HG03342 (cell line): ENCODE results near the gene TDP2.

ENCODE experiments used
- ATAC-seq: cut with Tn5 transposase; IDR thresholded peaks from one replicate; pipeline ENCODE4 v1.9.1; 2021; ENCODE audit warnings: mild to moderate bottlenecking, moderate library complexity; ENCODE audit not compliant: unreplicated experiment

The TDP2 gene

DNA sequence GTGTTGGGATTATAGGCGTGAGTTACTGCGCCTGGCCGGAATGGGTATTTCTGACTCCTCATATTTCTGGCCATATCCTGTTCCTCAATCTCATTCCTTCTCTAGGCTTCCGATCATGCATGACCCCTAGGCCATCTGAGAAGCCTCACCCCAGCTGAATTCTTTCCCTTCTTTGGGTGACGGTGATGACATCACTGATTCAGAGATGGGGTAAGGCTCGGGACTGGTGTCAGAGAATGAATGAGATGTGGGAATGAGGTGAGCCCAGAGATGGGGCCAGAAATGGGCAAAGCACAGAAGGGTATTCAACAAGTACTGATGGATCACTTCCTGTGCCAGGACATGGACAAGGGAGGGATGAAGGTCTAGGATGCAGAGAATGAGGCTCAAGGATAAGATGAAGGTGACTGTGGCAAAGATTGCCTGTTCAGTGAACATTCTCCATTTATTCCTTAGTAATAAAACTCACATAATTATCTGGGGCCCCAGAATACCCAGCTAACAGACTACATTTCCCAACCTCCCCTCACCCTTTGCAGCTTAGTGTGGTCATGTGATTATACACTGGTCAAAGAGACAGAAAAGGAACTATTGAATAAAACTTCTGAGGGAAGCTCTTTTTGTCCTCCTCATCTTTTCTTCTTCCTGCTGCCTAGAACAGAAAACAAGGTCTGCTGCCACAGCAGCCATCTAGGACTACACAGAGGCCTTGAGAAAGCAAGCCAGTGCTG is 60.3 kb downstream of the TDP2 start:
- ATAC-seq: no peak

DNA sequence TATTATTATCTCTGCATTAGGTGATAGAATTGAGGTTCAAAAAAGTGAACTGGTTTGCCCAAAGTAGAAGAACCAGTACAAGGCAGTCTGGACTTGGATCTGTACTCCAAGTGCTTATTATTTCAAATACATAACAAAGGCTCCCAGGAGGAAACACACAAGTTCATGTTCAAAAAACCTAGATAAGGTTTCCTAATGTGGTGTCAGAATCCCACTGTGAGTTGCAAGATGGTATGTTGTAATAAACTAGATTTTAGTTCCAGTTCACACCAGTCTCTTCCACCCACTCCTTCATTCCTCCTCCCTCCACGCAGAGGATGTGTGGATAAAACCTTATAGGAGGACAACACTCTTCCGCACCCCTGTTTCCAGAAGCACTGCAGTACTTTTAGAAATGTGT is 63.5 kb downstream of the TDP2 start:
- ATAC-seq: no peak

- ATAC-seq: no peak
These were observed 65.8 kb downstream of the TDP2 start for GRCh38 chr6:24600903-24601302.
